K562 (cell line): ENCODE data around the gene ATF3. TPM values are rescaled to one million over a fixed set of nuclear protein-coding genes. Genes with fewer than 3 reads are reported as not detected.

Experiments
- CTCFL ChIP-seq: IDR thresholded peaks from 2 replicates; pipeline ENCODE4 v1.6.1; 2011; ENCODE audit warnings: borderline replicate concordance, low read depth, mild to moderate bottlenecking, moderate library complexity, low read length; ENCODE audit not compliant: insufficient read depth, poor library complexity, severe bottlenecking
- DPF2 ChIP-seq: fragments of 450-650 bp; IDR thresholded peaks from 2 replicates; pipeline ENCODE4 v1.6.1; 2016
- GABPA ChIP-seq: fragments of 200-800 bp; sonication (Bioruptor generic); conservative IDR thresholded peaks from 2 replicates; pipeline ENCODE4 v1.6.1; 2016; ENCODE audit warnings: low read depth, missing genetic modification characterization, missing compliant biosample characterization
- HDAC1 ChIP-seq, 2 experiments: fragments of 450-650 bp; IDR thresholded peaks; 2 replicates each; pipeline ENCODE4 v1.6.1; 2016 to 2017; ENCODE audit warnings: inconsistent platforms in 1 of 2, mild to moderate bottlenecking in 1 of 2, moderate library complexity in 1 of 2
- HINFP ChIP-seq: fragments of 450-650 bp; conservative IDR thresholded peaks from 2 replicates; pipeline ENCODE4 v1.6.1; 2016; ENCODE audit warnings: missing genetic modification characterization, low read depth, mild to moderate bottlenecking, control low read depth, missing compliant biosample characterization
- HNRNPLL ChIP-seq: fragments of 200-400 bp; formaldehyde crosslinking; IDR thresholded peaks from 2 replicates; pipeline ENCODE4 v1.6.1; 2017; ENCODE audit warnings: low read length, low read depth, mild to moderate bottlenecking; ENCODE audit not compliant: poor library complexity, severe bottlenecking
- JUN ChIP-seq, 2 experiments: sonication (generic) in 1 of 2; formaldehyde crosslinking in 1 of 2; IDR thresholded peaks; 2 replicates each; pipeline versions ENCODE4 v1.6.1 to v1.8.0; 2012 to 2022; ENCODE audit warnings: borderline replicate concordance in 2 of 2, mild to moderate bottlenecking in 2 of 2, improper control_type of control experiment in 1 of 2, low read depth in 1 of 2, low read length in 1 of 2, missing genetic modification reagents in 1 of 2
- NFATC3 ChIP-seq: fragments of 450-650 bp; IDR thresholded peaks from 2 replicates; pipeline ENCODE4 v1.6.1; 2017; ENCODE audit warnings: mild to moderate bottlenecking
- POLR2G ChIP-seq: fragments of 200-400 bp; formaldehyde crosslinking; IDR thresholded peaks from 2 replicates; pipeline ENCODE4 v1.6.1; 2017; ENCODE audit warnings: low read depth, mild to moderate bottlenecking, antibody characterized with exemption, low read length, moderate library complexity
- PYGO2 ChIP-seq: fragments of 450-650 bp; IDR thresholded peaks from 2 replicates; pipeline ENCODE4 v1.6.1; 2016; ENCODE audit warnings: mild to moderate bottlenecking, missing genetic modification characterization, moderate library complexity, missing compliant biosample characterization
- REST ChIP-seq, 2 experiments: fragments of 450-650 bp; formaldehyde crosslinking in 1 of 2; IDR thresholded peaks; 2 replicates each; pipeline versions ENCODE4 v1.4.0 to v1.6.1; 2014 to 2020; ENCODE audit warnings: mild to moderate bottlenecking in 2 of 2, borderline replicate concordance in 1 of 2, low read depth in 1 of 2
- SMC3 ChIP-seq: conservative IDR thresholded peaks from 2 replicates; pipeline ENCODE4 v1.6.1; 2011; ENCODE audit warnings: low read depth, low read length, improper control_type of control experiment; ENCODE audit not compliant: insufficient read depth
- ZNF253 ChIP-seq: fragments of 250-450 bp; sonication (Bioruptor Pico); conservative IDR thresholded peaks from 2 replicates; pipeline ENCODE4 v1.6.1; 2021; ENCODE audit warnings: mild to moderate bottlenecking
- polyA plus RNA-seq, 8 experiments: library from polyadenylated mRNA; depleted of rRNA in 4 of 8; stranded (reverse) in 5 of 8; unstranded in 3 of 8; fragments of >200 nt; fragmentation: Nextera tagmentation in 2 of 8; fragmentation: Illumina TruSeq in 1 of 8; extraction: Ambion mirVana in 2 of 8; extraction: Trizol in 1 of 8; gene quantifications; 2 replicates each; pipeline versions ENCODE4 v1.2.1 to v1.2.3, GENCODE V29; 2011 to 2014; ENCODE audit warnings: inconsistent platforms in 1 of 8, missing spikeins in 1 of 8
- total RNA-seq, 7 experiments: library from RNA; depleted of rRNA in 6 of 7; stranded (reverse); fragments of >200 nt in 6 of 7; fragmentation: Illumina TruSeq in 2 of 7; extraction: Trizol in 2 of 7; gene quantifications; 2 replicates each; pipeline versions ENCODE4 v1.2.1 to v1.2.3, GENCODE V29; 2011 to 2021; ENCODE audit warnings: low replicate concordance in 1 of 7

Gene ATF3
- total and polyA plus RNA-seq, 9 of the 15 experiments (the other 6 are each of a cell fraction or from before 2014, with no cell fraction given), result 3.5 to 28.2 (median 19.8) TPM

- TF ChIP-seq POLR2G (peak; percentile 98), SMC3 (no peak), HDAC1 (IDR thresholded peaks at IDR 0.05) (peak in 1 of 2 experiments; percentile 32; a peak in 1 of 4 replicates), GABPA (tag) (no peak; the same call in none of the 2 replicates), HNRNPLL (peak; percentile 65), NFATC3 (no peak), REST (IDR thresholded peaks at IDR 0.05; ENCODE audit: borderline replicate concordance) (peak; percentile 30; the same call in 1 of the 2 replicates), REST (CRISPR knock-in tag; IDR thresholded peaks at IDR 0.05; ENCODE audit: low read depth) (peak; percentile 68; the same call in 1 of the 2 replicates), HINFP (tag) (no peak), PYGO2 (tag) (no peak), ZNF253 (CRISPR knock-in tag) (no peak), CTCFL (no peak), JUN (IDR thresholded peaks at IDR 0.05; ENCODE audit: borderline replicate concordance, low read depth, low read length) (peak; percentile 99), JUN (CRISPR knock-in tag; IDR thresholded peaks at IDR 0.05; ENCODE audit: borderline replicate concordance) (peak; percentile 100), DPF2 (peak; percentile 51)
These were observed at the start of gene ATF3 (continued) for GRCh38 chr1:212608392-212608958.
